Body of pancreas (tissue), 4 donors: Measurements from ENCODE around the gene SLC5A8.

Source experiments
- POLR2A ChIP-seq, 3 donors: fragments of 450-650 bp; IDR thresholded peaks; one replicate each; pipeline ENCODE4 v1.6.1; 2016; ENCODE audit warnings: antibody characterized with exemption in 3 of 3, mild to moderate bottlenecking in 2 of 3
- TF ChIP-seq, protein P1 (sequence below), 7 experiments: fragments of 450-650 bp in 4 of 7; fragments of 200-600 bp in 3 of 7; sonication (generic) in 3 of 7; IDR thresholded peaks; one replicate each; pipeline ENCODE4 v1.5.1; 2016 to 2019; ENCODE audit warnings: antibody characterized with exemption in 7 of 7

- TF ChIP-seq POLR2A (IDR thresholded peaks at IDR 0.05): no peak
- TF ChIP-seq, protein P1, sequence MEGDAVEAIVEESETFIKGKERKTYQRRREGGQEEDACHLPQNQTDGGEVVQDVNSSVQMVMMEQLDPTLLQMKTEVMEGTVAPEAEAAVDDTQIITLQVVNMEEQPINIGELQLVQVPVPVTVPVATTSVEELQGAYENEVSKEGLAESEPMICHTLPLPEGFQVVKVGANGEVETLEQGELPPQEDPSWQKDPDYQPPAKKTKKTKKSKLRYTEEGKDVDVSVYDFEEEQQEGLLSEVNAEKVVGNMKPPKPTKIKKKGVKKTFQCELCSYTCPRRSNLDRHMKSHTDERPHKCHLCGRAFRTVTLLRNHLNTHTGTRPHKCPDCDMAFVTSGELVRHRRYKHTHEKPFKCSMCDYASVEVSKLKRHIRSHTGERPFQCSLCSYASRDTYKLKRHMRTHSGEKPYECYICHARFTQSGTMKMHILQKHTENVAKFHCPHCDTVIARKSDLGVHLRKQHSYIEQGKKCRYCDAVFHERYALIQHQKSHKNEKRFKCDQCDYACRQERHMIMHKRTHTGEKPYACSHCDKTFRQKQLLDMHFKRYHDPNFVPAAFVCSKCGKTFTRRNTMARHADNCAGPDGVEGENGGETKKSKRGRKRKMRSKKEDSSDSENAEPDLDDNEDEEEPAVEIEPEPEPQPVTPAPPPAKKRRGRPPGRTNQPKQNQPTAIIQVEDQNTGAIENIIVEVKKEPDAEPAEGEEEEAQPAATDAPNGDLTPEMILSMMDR (IDR thresholded peaks at IDR 0.05): no peak
Measured at GRCh38 chr12:101165319-101165718, 44.7 kb downstream of the SLC5A8 start.
